Endodermal cell (in vitro differentiated cells): ENCODE data around the gene CSRP2. TPM values are rescaled to one million over a fixed set of nuclear protein-coding genes. Genes with fewer than 3 reads are reported as not detected.

Experiments used
- DNase-seq: peaks from one replicate; pipeline ENCODE4 v3.0.0-alpha.2; 2017
- H3K27ac ChIP-seq: 2 replicates; pipeline ENCODE4 v1.5.1; 2013; ENCODE audit warnings: mild to moderate bottlenecking, low read depth, low read length, moderate library complexity
- H3K27me3 ChIP-seq: 2 replicates; pipeline ENCODE4 v1.6.1; 2013; ENCODE audit warnings: mild to moderate bottlenecking, low read length, moderate library complexity; ENCODE audit not compliant: insufficient read depth, control insufficient read depth, poor library complexity, severe bottlenecking
- H3K36me3 ChIP-seq: 2 replicates; pipeline ENCODE4 v1.7.0; 2013; ENCODE audit warnings: mild to moderate bottlenecking, low read length, moderate library complexity; ENCODE audit not compliant: control insufficient read depth, insufficient read depth
- H3K4me1 ChIP-seq: one replicate; pipeline ENCODE4 v1.7.0; 2013; ENCODE audit warnings: low read length; ENCODE audit not compliant: control insufficient read depth, insufficient read depth
- H3K4me3 ChIP-seq: 2 replicates; pipeline ENCODE4 v1.5.1; 2013; ENCODE audit warnings: mild to moderate bottlenecking, low read length, moderate library complexity
- H3K9ac ChIP-seq: 2 replicates; pipeline ENCODE4 v1.6.1; 2013; ENCODE audit warnings: mild to moderate bottlenecking, low read length, moderate library complexity; ENCODE audit not compliant: poor library complexity, severe bottlenecking; ENCODE audit errors: extremely low read depth
- H3K9me3 ChIP-seq: 2 replicates; pipeline ENCODE4 v1.6.1; 2013; ENCODE audit warnings: mild to moderate bottlenecking, low read length, moderate library complexity; ENCODE audit not compliant: control insufficient read depth
- H3K27ac Mint-ChIP-seq: 2 replicates; pipeline ENCODE4 v1.8.0; 2020; ENCODE audit warnings: mixed read lengths
- H3K27me3 Mint-ChIP-seq: 2 replicates; pipeline ENCODE4 v1.8.0; 2021; ENCODE audit warnings: mild to moderate bottlenecking, mixed read lengths; ENCODE audit not compliant: insufficient read depth
- H3K36me3 Mint-ChIP-seq: 2 replicates; pipeline ENCODE4 v1.8.0; 2020; ENCODE audit warnings: low read depth, mixed read lengths
- H3K4me1 Mint-ChIP-seq: 2 replicates; pipeline ENCODE4 v1.8.0; 2020; ENCODE audit warnings: mixed read lengths
- H3K4me3 Mint-ChIP-seq: 2 replicates; pipeline ENCODE4 v1.8.0; 2020; ENCODE audit warnings: mild to moderate bottlenecking, moderate library complexity, mixed read lengths
- H3K9me3 Mint-ChIP-seq: 2 replicates; pipeline ENCODE4 v1.8.0; 2020; ENCODE audit warnings: mild to moderate bottlenecking, mixed read lengths
- WGBS, 2 experiments: methylation state at CpG; one replicate each; pipeline versions ENCODE4 v1.1.5 to v1.1.7; 2013; ENCODE audit warnings: missing lambda C conversion rate in 2 of 2, mixed read lengths in 1 of 2; ENCODE audit not compliant: insufficient coverage in 1 of 2, insufficient read length in 1 of 2; 5-methylcytosine and 5-hydroxymethylcytosine counted together
- total RNA-seq, 2 donors: library from RNA; stranded (reverse); fragmentation: NEBNext Ultra II Directional in 1 of 2; extraction: Animal tissue kit (Norgen Biotek cat#: 25700) in 1 of 2; gene quantifications; 2 replicates in 1 of 2; 3 replicates in 1 of 2; pipeline ENCODE4 v1.2.1, GENCODE V29; 2021
- TF ChIP-seq, protein P1 (sequence below): fragments of 200-600 bp; sonication (generic); conservative IDR thresholded peaks from 2 replicates; pipeline ENCODE4 v1.5.0; 2021; ENCODE audit warnings: antibody characterized with exemption, mild to moderate bottlenecking

CSRP2 gene
- total RNA-seq, 2 donors from 2014 or later = 74.7 to 121 TPM

- Histone ChIP-seq H3K9ac (no peak overlapping the region), H3K4me1 (no peaks in the 10 kb centered on the region), H3K27me3 (no peaks in the 10 kb centered on the region), H3K9me3 (no peaks in the 10 kb centered on the region), H3K27ac (no peak overlapping the region), H3K36me3 (peaks cover 7% of the 10 kb centered on the region), H3K4me3 (no peak overlapping the region)
- Mint-ChIP-seq H3K9me3 (no peaks in the 10 kb centered on the region), H3K27ac (no peak overlapping the region), H3K27me3 (no peaks in the 10 kb centered on the region), H3K4me1 (peaks cover 7% of the 10 kb centered on the region), H3K4me3 (no peak overlapping the region), H3K36me3 (peaks cover 23% of the 10 kb centered on the region)
- no peak for DNase-seq
- 88 to 100% methylated on average over 2 of the region's 2 CpGs for WGBS, 2 experiments
- TF ChIP-seq, protein P1, sequence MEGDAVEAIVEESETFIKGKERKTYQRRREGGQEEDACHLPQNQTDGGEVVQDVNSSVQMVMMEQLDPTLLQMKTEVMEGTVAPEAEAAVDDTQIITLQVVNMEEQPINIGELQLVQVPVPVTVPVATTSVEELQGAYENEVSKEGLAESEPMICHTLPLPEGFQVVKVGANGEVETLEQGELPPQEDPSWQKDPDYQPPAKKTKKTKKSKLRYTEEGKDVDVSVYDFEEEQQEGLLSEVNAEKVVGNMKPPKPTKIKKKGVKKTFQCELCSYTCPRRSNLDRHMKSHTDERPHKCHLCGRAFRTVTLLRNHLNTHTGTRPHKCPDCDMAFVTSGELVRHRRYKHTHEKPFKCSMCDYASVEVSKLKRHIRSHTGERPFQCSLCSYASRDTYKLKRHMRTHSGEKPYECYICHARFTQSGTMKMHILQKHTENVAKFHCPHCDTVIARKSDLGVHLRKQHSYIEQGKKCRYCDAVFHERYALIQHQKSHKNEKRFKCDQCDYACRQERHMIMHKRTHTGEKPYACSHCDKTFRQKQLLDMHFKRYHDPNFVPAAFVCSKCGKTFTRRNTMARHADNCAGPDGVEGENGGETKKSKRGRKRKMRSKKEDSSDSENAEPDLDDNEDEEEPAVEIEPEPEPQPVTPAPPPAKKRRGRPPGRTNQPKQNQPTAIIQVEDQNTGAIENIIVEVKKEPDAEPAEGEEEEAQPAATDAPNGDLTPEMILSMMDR = no peak
Measured at GRCh38 chr12:76864791-76865400, 13.9 kb downstream of the CSRP2 start.

DNA sequence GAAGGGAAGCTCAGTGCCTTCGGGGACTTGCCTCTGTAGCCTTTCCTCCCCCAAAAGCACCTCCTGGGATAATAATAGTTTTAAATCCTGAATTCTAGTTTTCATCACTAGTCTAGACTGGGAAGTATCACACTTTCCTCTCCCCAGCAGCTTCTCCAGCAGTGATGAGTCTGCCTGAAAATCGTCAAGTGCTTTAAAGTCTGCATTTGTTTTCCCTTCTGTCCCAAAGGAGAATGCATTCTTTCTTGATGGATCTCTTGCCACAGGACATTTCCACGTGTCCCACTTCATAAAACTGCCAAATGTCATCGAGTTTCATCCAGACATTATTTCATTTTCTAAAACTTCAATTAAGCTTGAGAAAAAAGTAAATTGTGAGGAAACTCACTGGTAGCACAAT, 15.0 kb downstream of the CSRP2 start:
- Mint-ChIP-seq H3K27ac (no peak overlapping the region), H3K36me3 (peaks cover 28% of the 10 kb centered on the region), H3K4me3 (no peak overlapping the region), H3K9me3 (no peaks in the 10 kb centered on the region), H3K27me3 (no peaks in the 10 kb centered on the region), H3K4me1 (peaks cover 7% of the 10 kb centered on the region)
- Histone ChIP-seq H3K36me3 (peaks cover 18% of the 10 kb centered on the region), H3K27ac (no peak overlapping the region), H3K4me3 (no peak overlapping the region), H3K9ac (no peak overlapping the region), H3K9me3 (no peaks in the 10 kb centered on the region), H3K27me3 (no peaks in the 10 kb centered on the region), H3K4me1 (no peaks in the 10 kb centered on the region)
- no peak for DNase-seq
- 38 to 68% methylated on average over 1 to 4 of the region's 4 CpGs for WGBS, 2 experiments
- TF ChIP-seq, protein P1 = no peak

GRCh38 chr12:76863005-76863670, 15.7 kb downstream of the CSRP2 start:
- Histone ChIP-seq H3K4me3 (no peak overlapping the region), H3K36me3 (peaks cover 18% of the 10 kb centered on the region), H3K9ac (no peak overlapping the region), H3K27ac (no peak overlapping the region), H3K9me3 (no peaks in the 10 kb centered on the region), H3K4me1 (no peaks in the 10 kb centered on the region), H3K27me3 (no peaks in the 10 kb centered on the region)
- Mint-ChIP-seq H3K9me3 (no peaks in the 10 kb centered on the region), H3K4me1 (peaks cover 7% of the 10 kb centered on the region), H3K27ac (no peak overlapping the region), H3K36me3 (peaks cover 30% of the 10 kb centered on the region), H3K27me3 (no peaks in the 10 kb centered on the region), H3K4me3 (no peak overlapping the region)
- TF ChIP-seq, protein P1 = no peak
- DNase-seq = no peak
- WGBS, 2 experiments = 92 to 95% methylated on average over 11 to 12 of the region's 12 CpGs
